Measurements from ENCODE around the gene RNASE12. TPM values are rescaled to one million over a fixed set of nuclear protein-coding genes. Genes with fewer than 3 reads are reported as not detected.
A peak's percentile ranks its signal among the peaks of the same experiment; 100 is the strongest.

Gene RNASE12
- total RNA-seq, 1 experiment from 2014 or later: not detected

DNA sequence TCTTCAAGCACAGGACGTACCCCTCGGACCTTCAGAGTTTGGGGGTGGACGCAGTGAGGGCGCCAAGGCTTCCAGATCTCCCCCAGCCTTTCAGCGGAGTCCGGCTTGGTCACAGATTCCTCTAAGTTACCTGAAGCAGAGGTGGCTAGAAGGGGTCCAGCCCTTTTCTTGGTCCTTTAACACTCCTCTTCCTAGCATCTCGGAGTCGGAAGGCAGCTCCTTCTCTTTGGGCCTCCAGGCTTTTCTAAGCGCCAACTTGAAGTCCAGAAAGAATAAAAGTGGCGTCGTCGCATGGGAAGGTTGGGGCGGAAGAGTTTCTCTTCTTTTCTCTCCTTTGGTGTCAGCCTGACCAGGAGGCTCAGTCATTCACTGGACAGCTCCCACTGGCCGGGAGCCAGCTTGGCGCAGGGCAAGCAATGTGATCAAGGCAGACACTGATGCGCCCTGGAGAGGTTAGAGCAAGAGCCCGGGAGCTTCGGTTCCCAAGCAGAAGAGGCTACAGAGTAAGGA is 40.8 kb upstream of the RNASE12 start:
- no peak for TF ChIP-seq EZH2 (IDR thresholded peaks at IDR 0.05; ENCODE audit: borderline replicate concordance, low read depth, low read length, poor library complexity, severe bottlenecking)
- TF ChIP-seq, protein P1, sequence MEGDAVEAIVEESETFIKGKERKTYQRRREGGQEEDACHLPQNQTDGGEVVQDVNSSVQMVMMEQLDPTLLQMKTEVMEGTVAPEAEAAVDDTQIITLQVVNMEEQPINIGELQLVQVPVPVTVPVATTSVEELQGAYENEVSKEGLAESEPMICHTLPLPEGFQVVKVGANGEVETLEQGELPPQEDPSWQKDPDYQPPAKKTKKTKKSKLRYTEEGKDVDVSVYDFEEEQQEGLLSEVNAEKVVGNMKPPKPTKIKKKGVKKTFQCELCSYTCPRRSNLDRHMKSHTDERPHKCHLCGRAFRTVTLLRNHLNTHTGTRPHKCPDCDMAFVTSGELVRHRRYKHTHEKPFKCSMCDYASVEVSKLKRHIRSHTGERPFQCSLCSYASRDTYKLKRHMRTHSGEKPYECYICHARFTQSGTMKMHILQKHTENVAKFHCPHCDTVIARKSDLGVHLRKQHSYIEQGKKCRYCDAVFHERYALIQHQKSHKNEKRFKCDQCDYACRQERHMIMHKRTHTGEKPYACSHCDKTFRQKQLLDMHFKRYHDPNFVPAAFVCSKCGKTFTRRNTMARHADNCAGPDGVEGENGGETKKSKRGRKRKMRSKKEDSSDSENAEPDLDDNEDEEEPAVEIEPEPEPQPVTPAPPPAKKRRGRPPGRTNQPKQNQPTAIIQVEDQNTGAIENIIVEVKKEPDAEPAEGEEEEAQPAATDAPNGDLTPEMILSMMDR (conservative IDR thresholded peaks at IDR 0.05; ENCODE audit: low read depth, low read length): no peak
- ChIA-PET CTCF (interaction anchor here (0.7 kb wide), 1 partner anchor 10 kb away, joined by 11 read pairs; no protein-coding TSS in a partner anchor), POLR2A (ENCODE audit: low non-redundant PET) (no interaction called here)
- peak; percentile 45 for DNase-seq (ENCODE audit: low spot score)
- Histone ChIP-seq H3K4me1 (ENCODE audit: insufficient read depth, low read length, poor library complexity, severe bottlenecking) (peaks cover 10% of the 10 kb centered on the region), H3K27me3 (replicated peaks; ENCODE audit: insufficient read depth, low read depth, low read length, poor library complexity) (peaks cover 6% of the 10 kb centered on the region), H3K9me3 (ENCODE audit: low read depth, low read length, poor library complexity, severe bottlenecking) (no peaks in the 10 kb centered on the region), H3K36me3 (ENCODE audit: insufficient read depth, low read length, poor library complexity, severe bottlenecking) (no peaks in the 10 kb centered on the region), H3K4me3 (ENCODE audit: low read depth, low read length, poor library complexity, severe bottlenecking) (peak overlapping the region; percentile 58), H3K27ac (ENCODE audit: low read depth, low read length, poor library complexity, severe bottlenecking) (no peak overlapping the region)
- intact Hi-C loops (cut with micrococcal nuclease; ENCODE audit: unreplicated experiment): loop anchor here (1.0 to 2.0 kb wide), 5 partner anchors 23 to 339 kb away; partner anchors contain the start of gene PARP2
- no TSS peak for BruUV-seq (replicated peaks)

DNA sequence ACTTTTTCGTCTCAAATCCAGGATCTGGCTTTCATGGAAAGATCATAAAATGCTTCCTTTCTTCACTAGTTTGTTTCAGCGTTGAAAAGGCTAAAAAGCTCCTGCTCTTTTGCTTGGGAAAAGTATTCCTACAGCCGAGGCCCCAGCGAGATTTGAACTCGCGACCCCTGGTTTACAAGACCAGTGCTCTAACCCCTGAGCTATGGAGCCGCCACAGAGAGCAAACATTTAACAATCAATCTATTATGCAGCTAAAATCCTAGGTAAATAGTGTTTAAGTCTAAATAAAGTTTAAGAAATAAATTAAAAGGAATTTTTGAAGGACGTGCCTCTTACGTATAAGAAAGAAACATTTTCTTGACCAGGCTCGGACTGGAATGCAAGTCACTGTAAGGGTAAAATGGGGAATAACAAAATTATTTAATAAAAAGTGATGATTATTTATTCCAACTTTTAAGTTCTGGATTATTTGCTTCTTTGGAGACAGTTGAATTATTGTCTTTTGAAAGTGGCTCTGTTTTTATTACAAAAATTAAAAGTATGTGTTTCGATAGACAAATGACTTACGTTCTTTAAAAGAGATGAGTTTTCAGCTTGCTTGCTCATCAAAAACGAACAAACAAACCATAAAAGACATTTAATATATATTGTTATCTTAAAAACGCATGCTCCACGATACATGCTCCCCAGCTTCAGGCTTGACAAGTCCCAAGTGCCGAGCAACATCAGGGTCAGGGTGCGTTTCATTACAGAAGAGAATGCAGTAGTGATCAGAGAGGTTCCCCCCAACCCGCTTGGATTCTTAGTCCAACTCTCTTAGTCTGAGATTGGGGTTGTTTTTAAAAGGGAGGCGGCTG is 40.1 kb upstream of the RNASE12 start:
- Histone ChIP-seq H3K36me3 (ENCODE audit: insufficient read depth, low read length, poor library complexity, severe bottlenecking) (no peaks in the 10 kb centered on the region), H3K4me1 (ENCODE audit: insufficient read depth, low read length, poor library complexity, severe bottlenecking) (peaks cover 10% of the 10 kb centered on the region), H3K4me3 (ENCODE audit: low read depth, low read length, poor library complexity, severe bottlenecking) (peak overlapping the region; percentile 58), H3K27ac (ENCODE audit: low read depth, low read length, poor library complexity, severe bottlenecking) (no peak overlapping the region), H3K27me3 (replicated peaks; ENCODE audit: insufficient read depth, low read depth, low read length, poor library complexity) (peaks cover 6% of the 10 kb centered on the region), H3K9me3 (ENCODE audit: low read depth, low read length, poor library complexity, severe bottlenecking) (no peaks in the 10 kb centered on the region)
- intact Hi-C loops (cut with micrococcal nuclease; ENCODE audit: unreplicated experiment): loop anchor here (1.0 to 2.0 kb wide), 3 partner anchors 22 to 288 kb away; partner anchors contain the start of gene PARP2
- DNase-seq (ENCODE audit: low spot score): peak; percentile 85
- TF ChIP-seq EZH2 (IDR thresholded peaks at IDR 0.05; ENCODE audit: borderline replicate concordance, low read depth, low read length, poor library complexity, severe bottlenecking): no peak
- TF ChIP-seq, protein P1 (conservative IDR thresholded peaks at IDR 0.05; ENCODE audit: low read depth, low read length): no peak
- CTCF ChIA-PET: interaction anchor here (0.7 kb wide), 1 partner anchor 340 kb away, joined by 3 read pairs; no protein-coding TSS in a partner anchor
- BruUV-seq (replicated peaks): no TSS peak
- POLR2A ChIA-PET (ENCODE audit: low non-redundant PET): no interaction called here

DNA sequence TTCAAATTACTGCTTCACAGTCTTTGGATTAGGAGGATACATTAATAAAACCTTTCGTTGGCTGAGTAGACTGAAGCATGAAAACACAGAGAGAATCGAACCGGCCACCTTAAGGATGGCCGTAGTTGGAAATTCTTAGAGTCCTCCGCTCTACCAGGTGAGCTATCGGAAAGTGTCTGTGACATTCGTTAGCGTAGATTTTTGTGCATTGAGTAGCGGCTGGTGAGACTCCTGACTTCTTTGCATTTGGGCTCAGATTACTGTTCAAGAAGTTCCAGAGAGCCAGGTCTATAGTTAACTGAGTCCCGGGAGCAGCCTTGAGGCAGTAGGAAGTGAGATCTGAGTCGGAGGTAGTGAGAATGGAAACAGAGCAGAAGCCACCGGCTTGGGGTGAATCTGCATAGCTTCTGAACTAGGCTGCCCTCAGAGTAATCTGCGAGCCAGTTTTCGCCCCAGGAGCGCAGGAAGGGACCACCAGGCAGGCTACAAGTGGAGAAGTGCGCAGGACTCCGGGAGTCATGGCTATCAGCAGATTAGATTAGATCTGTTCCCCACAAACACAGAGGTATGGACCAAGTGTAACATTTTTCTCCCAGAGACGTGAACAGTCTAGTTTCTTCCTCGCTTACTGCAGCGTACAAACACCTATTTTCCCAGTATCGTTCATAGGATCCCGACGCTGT is 39.3 kb upstream of the RNASE12 start:
- ChIA-PET POLR2A (ENCODE audit: low non-redundant PET) (no interaction called here), CTCF (interaction anchor here (0.7 kb wide), 1 partner anchor 340 kb away, joined by 3 read pairs; no protein-coding TSS in a partner anchor)
- H3K27me3 ChIP-seq (replicated peaks; ENCODE audit: insufficient read depth, low read depth, low read length, poor library complexity): peaks cover 6% of the 10 kb centered on the region
- intact Hi-C loops (cut with micrococcal nuclease; ENCODE audit: unreplicated experiment): loop anchor here (1.0 to 2.0 kb wide), 3 partner anchors 21 to 288 kb away; partner anchors contain the start of gene PARP2
- no peak for TF ChIP-seq EZH2 (IDR thresholded peaks at IDR 0.05; ENCODE audit: borderline replicate concordance, low read depth, low read length, poor library complexity, severe bottlenecking)
- TF ChIP-seq, protein P1 (conservative IDR thresholded peaks at IDR 0.05; ENCODE audit: low read depth, low read length): no peak
- H3K4me1 ChIP-seq (ENCODE audit: insufficient read depth, low read length, poor library complexity, severe bottlenecking): peaks cover 10% of the 10 kb centered on the region
- no peaks in the 10 kb centered on the region for H3K36me3 ChIP-seq (ENCODE audit: insufficient read depth, low read length, poor library complexity, severe bottlenecking)
- H3K4me3 ChIP-seq (ENCODE audit: low read depth, low read length, poor library complexity, severe bottlenecking): peak overlapping the region; percentile 58
- BruUV-seq (replicated peaks): no TSS peak
- DNase-seq (ENCODE audit: low spot score): peak; percentile 72
- H3K9me3 ChIP-seq (ENCODE audit: low read depth, low read length, poor library complexity, severe bottlenecking): no peaks in the 10 kb centered on the region
- no peak overlapping the region for H3K27ac ChIP-seq (ENCODE audit: low read depth, low read length, poor library complexity, severe bottlenecking)
